Thyroid gland (tissue), 4 donors: ENCODE results near the gene CACNA1G.

Experiments used
- CTCF ChIP-seq, 6 experiments: fragments of 200-600 bp in 3 of 6; fragments of 450-650 bp in 3 of 6; sonication (generic) in 3 of 6; IDR thresholded peaks; one replicate each; pipeline ENCODE4 v1.5.1; 2016 to 2019; ENCODE audit warnings: antibody characterized with exemption in 6 of 6, mild to moderate bottlenecking in 2 of 6, inconsistent platforms in 1 of 6, moderate library complexity in 1 of 6
- POLR2A ChIP-seq, 2 donors: fragments of 450-650 bp; IDR thresholded peaks; one replicate each; pipeline ENCODE4 v1.6.1; 2017; ENCODE audit warnings: antibody characterized with exemption in 2 of 2, mild to moderate bottlenecking in 2 of 2, moderate library complexity in 1 of 2

- TF ChIP-seq CTCF (IDR thresholded peaks at IDR 0.05): no peak
- TF ChIP-seq POLR2A (IDR thresholded peaks at IDR 0.05): no peak
These were observed 30.6 kb downstream of the CACNA1G start for GRCh38 chr17:50590946-50591737.
